ENCODE data around the gene SF3B4. TPM values are rescaled to one million over a fixed set of nuclear protein-coding genes. Genes with fewer than 3 reads are reported as not detected.

The SF3B4 gene
- total RNA-seq, 1 experiment from 2014 or later: 42.3 TPM

DNA sequence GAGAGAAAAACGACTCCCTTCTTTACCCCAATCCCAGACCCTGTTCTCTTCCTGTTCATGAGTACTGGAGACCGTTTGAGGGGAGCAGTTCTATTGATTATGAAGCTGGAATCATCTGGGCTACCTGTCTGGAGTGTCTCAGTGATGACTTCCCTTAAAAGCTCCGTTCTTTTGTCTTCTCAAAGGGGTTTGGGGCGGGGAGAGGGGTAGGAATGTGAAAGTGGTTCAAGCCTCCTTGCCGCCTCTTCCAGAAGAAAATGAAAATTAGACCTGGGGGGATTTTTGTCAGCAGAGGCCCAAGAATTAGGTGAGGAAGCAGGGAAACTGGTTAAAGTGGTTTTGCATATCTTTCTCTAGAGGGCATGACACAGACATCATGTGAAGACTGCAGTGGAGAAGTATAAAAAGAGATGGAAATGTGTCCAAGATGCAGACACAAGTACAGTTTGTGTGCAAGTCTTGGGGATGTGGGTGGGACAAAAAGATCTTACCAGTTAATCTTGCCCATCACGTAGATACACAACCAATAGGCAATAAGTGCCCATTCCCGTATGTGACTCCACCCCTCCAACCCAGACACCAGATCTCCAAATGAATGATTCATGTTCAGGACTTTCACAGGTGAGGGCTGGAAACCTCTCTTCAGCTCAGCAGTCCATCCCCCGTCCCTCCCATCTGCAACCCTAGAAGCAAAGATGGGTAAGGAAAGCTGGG is 9.5 kb upstream of the SF3B4 start:
- H3K4me3 ChIP-seq: no peak overlapping the region
- DNase-seq: no peak
- H3K27me3 ChIP-seq: no peaks in the 10 kb centered on the region
- H3K36me3 ChIP-seq: peaks cover 5% of the 10 kb centered on the region
- H3K9me3 ChIP-seq: no peaks in the 10 kb centered on the region

DNA sequence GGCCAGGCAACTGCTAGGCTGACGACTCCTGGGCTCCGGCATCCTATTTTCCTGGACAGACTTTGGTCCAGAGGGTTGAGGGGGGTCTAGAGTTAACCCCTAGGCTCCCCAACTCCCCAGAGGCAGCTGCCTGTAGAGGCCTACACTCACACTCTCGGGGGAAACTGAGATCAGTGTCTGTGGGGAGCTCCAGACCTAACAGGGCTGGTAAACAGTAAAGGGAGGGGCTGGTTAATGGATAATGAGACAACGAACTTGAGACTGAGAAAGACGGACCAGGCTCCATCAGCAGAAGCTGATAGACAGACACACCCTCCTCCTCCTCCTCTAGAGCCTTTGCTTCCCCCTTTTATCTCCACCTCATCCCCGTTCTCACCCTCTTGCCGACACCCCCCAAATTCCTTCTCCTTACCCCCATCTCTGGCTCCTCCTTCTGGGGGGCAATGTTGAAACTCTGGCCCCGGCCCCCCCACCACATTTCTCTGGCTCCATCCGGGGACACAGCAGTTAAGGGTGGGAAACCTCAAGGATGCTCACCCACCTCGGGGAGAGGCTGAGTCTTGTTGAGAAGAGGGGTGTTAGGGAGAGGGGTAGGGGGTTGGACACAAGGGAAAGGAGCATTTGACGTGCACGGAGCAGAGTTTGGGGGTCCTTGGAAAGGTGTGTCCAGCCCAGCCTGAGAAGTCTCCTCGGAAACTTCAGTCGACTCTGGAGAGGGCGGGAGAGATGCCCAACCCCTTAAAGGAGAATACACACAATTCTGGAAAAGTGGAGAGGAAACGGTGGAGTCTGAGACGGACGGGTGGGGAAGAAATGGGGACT is 8.8 kb upstream of the SF3B4 start, which contains the start of gene MTMR11:
MTMR11 (minus strand) TSS at position 710 of the 822 bp plus-strand sequence; CDS start at position 478, 232 bp downstream.
- no peak for DNase-seq
- H3K36me3 ChIP-seq: no peaks in the 10 kb centered on the region
- no peaks in the 10 kb centered on the region for H3K9me3 ChIP-seq
- no peak within 1 kb of the TSS for H3K4me3 ChIP-seq
- no peaks in the 10 kb centered on the region for H3K27me3 ChIP-seq

DNA sequence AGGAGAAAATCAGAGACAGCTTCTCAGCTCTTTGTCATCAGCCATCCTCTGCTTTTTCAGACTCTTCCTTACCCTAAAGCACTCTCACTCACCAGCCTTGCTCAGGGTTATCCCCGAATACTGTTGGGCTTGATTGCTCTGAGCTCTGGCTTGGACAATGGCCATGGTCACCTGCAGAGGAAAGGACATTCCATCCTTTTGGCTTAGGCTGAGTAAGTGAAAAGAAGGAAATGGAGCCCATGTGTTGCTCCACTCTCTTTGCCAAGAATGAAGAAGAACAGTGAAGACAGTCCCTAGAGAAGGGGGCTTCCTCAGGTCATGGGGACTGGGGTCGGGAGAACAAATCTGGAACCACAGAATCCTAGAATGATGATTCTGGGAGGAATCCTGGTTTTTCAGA is 6.8 kb upstream of the SF3B4 start:
- no peaks in the 10 kb centered on the region for H3K27me3 ChIP-seq
- H3K9me3 ChIP-seq: no peaks in the 10 kb centered on the region
- H3K36me3 ChIP-seq: no peaks in the 10 kb centered on the region; the same call in 1 of the 2 replicates
- DNase-seq: no peak
- H3K4me3 ChIP-seq: no peak overlapping the region

DNA sequence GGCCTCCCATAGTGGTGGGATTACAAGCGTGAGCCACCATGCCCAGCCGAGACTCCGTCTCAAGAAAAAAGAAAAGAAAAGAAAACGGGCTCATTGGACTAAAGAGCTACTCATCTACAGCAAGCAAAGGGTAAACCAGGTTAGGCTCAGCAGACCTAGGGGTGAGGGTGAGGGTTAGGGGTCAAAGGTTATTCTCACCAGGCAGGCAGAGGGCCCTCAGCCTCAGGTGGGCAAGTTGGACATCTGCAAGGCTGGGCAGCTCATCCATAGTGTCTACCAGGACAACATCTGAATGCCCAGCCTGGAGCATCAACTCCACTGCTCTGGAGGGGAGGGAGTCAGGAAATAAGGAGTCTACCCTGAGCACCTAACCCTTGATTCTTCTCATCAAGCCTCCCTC is 5.6 kb upstream of the SF3B4 start:
- Histone ChIP-seq H3K9me3 (no peaks in the 10 kb centered on the region), H3K27me3 (no peaks in the 10 kb centered on the region), H3K4me3 (no peak overlapping the region), H3K36me3 (no peaks in the 10 kb centered on the region; the same call in 1 of the 2 replicates)
- DNase-seq: no peak

DNA sequence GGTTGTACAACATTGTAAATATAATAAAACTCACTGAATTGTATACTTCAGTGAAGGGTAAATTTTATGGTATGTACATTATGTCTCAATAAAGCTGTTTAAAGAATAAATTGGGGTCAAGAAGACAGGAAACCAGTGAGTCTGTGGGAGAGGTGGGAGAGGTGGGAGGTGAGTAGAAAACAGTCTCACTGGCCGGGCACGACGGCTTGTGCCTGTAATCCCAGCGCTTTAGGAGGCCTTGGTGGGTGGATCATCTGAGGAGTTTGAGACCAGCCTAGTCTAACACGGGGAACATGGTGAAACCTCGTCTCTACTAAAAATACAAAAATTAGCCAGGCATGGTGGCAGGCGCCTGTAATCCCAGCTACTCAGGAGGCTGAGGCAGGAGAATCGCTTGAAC is 4.9 kb upstream of the SF3B4 start:
- Histone ChIP-seq H3K27me3 (no peaks in the 10 kb centered on the region), H3K4me3 (no peak overlapping the region), H3K36me3 (peaks cover under 1% of the 10 kb centered on the region; the same call in 1 of the 2 replicates), H3K9me3 (no peaks in the 10 kb centered on the region)
- DNase-seq: no peak

DNA sequence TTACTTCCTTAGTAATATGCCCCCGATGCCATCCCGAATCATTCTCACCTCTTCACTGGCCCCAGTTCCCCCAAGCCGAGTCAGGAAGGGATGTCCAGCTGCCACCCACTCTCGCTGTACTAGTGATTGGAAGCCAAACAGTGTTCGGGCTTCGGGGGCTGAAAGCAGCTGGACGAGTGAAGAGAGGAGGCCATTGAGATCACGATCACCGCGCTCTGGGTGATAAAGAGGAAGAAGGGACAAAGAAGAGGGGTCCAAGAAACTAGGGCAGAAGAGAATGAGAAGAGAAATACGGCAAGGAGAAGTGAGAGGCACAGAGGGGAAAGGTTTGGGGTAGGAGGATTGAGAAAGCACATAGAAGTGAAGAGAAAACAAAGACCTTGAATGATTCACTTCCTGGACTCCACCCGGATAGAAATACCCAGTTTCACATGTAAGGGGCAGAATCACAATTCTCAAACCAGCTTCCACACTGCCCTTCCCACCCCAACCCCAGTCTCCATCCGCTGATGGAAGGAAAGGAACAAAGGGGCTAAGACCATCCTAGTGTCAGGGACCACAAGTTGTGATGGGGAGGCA is 3.7 kb upstream of the SF3B4 start:
- Histone ChIP-seq H3K27me3 (no peaks in the 10 kb centered on the region), H3K36me3 (peaks cover 12% of the 10 kb centered on the region), H3K4me3 (no peak overlapping the region), H3K9me3 (no peaks in the 10 kb centered on the region)
- DNase-seq: no peak

DNA sequence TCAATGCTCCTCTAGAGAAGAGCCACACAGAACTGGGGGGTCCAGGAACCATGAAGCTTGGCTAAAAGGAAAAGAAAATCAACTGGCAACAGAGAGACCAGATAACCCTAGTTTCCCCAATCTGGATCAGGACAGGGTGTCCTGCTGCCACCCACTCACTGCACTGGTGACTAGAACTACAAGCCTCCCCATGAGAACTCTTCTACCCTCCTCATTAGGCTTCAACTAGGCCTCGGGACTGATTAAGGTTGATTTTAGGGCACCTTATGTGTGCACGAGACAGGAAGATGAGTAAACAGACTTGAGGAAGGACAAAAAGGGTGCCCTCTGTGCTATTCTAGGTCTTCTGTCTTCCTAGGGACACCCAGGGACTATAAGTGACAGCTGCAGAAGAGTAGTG is 2.3 kb upstream of the SF3B4 start:
- peaks cover 27% of the 10 kb centered on the region for H3K36me3 ChIP-seq
- H3K27me3 ChIP-seq: no peaks in the 10 kb centered on the region
- no peak overlapping the region for H3K4me3 ChIP-seq
- no peaks in the 10 kb centered on the region for H3K9me3 ChIP-seq
- no peak for DNase-seq

DNA sequence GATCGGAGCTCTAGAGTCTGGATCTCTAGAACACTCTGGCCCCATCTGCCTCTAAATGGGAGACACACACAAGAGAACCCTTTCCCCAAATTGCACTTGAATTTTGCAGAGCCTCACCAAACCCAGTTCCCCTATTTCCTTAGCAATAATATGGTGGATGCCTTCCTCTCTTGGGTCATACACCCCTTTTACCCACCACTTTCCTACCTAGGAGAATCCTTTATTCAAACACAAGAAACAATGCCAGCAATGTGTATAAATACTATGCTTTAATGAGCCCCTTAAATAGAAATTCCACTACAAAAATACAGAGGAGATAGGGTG is 760 bp upstream of the SF3B4 start:
- peaks cover 42% of the 10 kb centered on the region for H3K36me3 ChIP-seq
- DNase-seq: no peak
- H3K9me3 ChIP-seq: no peaks in the 10 kb centered on the region
- peak overlapping the region; percentile 98 for H3K4me3 ChIP-seq
- no peaks in the 10 kb centered on the region for H3K27me3 ChIP-seq

DNA sequence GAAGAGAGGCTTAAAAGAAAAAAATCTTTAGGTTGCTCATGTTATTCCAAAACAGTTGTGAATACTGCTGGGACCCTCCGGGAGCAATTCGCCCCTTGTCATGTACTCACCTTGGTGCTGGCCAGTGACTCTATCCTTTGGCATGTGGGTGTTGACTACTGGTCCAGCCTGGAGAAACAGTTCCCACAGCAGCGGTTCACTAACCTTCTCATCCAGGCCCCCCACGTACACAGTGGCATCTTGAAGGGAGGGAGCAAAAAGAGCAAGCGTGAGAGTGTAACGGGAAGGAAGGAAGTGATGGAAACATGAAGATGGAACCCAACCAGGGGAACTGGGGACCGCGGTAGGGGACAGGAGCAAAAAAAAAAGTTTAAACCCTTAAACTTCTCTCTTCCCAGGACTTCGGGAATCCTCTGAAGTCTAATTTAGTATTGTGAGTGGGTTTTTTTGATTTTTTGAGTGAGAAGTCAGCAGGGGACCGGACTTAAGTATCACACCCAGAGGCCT is 494 bp downstream of the SF3B4 start:
- H3K9me3 ChIP-seq: no peaks in the 10 kb centered on the region
- DNase-seq: peak; percentile 18
- peaks cover 50% of the 10 kb centered on the region for H3K36me3 ChIP-seq
- H3K27me3 ChIP-seq: no peaks in the 10 kb centered on the region
- H3K4me3 ChIP-seq: peak overlapping the region; percentile 98

DNA sequence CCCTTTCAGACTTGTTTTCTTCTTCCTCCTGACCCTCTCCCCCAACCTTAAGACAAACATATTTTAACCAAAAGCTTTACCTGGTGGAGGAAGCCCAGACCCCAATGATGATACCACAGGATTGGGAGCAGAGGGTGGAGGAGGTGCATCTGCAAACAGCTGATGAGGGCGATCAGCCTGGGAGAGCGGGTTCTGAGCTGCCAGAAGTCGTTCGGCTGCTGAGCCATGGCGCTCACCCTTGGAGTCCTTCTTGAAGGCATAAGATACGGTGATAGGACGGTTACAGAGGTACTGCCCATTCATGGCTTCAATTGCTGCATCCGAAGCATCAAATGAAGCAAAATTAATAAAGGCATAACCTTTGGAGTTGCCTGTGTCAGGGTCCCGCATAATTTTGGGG is 1.3 kb downstream of the SF3B4 start:
- Histone ChIP-seq H3K36me3 (peaks cover 56% of the 10 kb centered on the region), H3K27me3 (no peaks in the 10 kb centered on the region), H3K9me3 (no peaks in the 10 kb centered on the region), H3K4me3 (peak overlapping the region; percentile 98)
- DNase-seq: no peak

DNA sequence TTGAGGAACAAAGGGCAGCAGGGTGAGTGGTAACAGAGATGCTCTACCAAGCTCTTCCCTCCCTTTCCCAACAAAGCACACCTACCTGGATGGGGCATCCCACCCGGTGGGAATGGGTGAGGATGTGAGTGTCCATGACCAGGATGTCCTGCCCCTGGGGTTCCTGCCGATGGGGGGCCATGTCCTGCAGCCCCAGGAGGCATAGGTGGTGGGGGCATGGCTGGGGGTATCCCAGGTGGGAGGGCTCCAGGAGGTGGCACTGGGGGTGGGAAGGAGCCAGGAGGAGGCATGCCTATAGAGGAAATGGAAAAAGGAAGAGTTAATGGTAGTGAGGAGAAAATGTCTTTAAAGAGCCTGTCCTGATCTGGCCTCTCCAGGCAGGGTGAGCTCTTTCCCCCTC is 1.9 kb downstream of the SF3B4 start:
- H3K27me3 ChIP-seq: no peaks in the 10 kb centered on the region
- H3K9me3 ChIP-seq: no peaks in the 10 kb centered on the region
- no peak for DNase-seq
- H3K36me3 ChIP-seq: peaks cover 58% of the 10 kb centered on the region
- no peak overlapping the region for H3K4me3 ChIP-seq

DNA sequence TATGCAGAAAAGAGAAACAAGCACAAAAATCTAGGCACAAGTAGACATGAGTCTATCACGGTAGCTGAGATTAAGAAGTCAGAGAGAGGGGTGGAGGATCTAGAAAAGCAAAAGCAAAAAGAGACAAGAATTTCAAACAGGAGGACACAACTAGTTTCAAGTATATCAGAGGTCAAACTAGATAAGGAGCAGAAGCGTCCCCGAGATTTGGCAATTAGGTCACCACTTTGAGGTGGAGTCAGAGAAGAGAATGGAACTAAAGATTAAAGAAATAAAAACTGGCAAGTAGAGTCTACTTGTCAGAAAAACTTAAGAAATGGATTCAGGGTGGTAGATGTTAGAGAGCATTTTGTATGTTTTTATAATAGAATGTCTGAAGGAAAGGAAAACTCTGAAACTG is 2.3 kb downstream of the SF3B4 start:
- H3K9me3 ChIP-seq: no peaks in the 10 kb centered on the region
- peaks cover 58% of the 10 kb centered on the region for H3K36me3 ChIP-seq
- DNase-seq: no peak
- no peak overlapping the region for H3K4me3 ChIP-seq
- H3K27me3 ChIP-seq: no peaks in the 10 kb centered on the region

DNA sequence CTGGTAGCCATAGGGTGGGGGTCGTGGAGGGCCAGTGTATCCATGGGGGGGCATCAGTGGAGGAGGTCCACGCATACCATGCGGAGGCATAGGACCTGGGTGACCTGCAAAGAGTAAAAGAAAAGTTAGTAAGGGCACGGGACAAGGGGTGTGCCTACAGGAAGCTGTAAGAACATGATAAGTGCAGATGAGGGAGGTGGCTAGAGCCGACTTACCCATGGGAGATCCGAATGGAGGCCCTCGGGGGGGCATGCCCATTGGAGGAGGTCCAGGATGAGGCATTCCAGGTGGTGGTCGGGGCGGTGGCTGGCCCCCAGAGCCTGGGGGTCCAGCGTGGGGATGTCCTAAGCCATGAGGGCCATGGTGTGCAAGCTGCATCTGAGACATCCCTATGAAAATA is 4.0 kb downstream of the SF3B4 start:
- Histone ChIP-seq H3K4me3 (no peak overlapping the region), H3K27me3 (no peaks in the 10 kb centered on the region), H3K9me3 (no peaks in the 10 kb centered on the region), H3K36me3 (peaks cover 58% of the 10 kb centered on the region)
- DNase-seq: no peak

DNA sequence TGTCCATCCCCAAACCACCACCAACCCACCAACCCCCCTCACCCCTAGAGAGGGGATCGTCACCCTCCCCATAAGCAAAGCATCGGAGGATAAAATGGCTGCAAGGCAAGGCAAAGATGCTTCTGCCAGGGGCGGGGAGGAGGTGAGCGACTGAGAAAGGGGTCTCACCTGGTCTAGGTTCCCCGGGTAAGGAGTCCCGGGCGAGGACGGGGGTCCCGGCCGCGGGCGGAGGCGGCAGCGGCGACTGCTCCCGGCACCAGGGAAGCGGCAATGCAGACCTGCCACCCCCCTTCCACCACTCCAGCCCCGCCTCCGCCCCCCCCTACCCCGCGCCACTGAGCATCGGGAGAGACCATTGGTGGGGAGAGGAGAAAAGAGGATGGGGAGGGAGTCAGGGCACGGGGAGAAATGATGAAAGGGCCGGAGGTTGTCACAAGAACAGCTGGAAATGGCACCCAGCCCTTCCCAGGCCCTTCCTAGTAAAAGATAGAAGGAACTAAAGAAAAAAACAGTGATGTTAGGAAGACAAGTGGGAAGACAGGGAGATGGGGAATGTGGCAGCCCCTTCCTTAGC is 9.9 kb downstream of the SF3B4 start, which contains the start of gene SV2A:
SV2A (minus strand) TSS at position 274 of the 574 bp plus-strand sequence. CDS start 4,004 bp downstream, outside the sequence.
- no peaks in the 10 kb centered on the region for H3K9me3 ChIP-seq
- no peak within 1 kb of the TSS for H3K4me3 ChIP-seq
- H3K27me3 ChIP-seq: no peaks in the 10 kb centered on the region
- H3K36me3 ChIP-seq: peaks cover 9% of the 10 kb centered on the region; the same call in 1 of the 2 replicates
- no peak for DNase-seq

DNA sequence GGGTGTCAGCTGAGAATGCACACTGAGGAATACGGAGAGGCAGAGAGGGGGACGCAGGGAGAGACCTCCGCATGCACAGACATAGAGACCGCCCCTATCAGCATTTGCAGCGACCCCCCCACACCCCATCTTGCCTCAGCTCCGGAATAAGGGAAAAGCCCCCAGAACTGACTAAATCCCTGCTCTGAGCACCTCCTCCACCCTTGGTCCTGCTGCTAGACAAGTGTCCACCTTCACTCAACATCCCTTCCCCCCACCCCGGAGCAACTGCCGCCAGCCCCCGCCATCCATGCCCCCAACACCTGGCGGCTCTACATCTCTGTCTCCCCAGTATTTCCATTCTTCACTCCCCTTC is 10.7 kb downstream of the SF3B4 start:
- no peak overlapping the region for H3K4me3 ChIP-seq

DNA sequence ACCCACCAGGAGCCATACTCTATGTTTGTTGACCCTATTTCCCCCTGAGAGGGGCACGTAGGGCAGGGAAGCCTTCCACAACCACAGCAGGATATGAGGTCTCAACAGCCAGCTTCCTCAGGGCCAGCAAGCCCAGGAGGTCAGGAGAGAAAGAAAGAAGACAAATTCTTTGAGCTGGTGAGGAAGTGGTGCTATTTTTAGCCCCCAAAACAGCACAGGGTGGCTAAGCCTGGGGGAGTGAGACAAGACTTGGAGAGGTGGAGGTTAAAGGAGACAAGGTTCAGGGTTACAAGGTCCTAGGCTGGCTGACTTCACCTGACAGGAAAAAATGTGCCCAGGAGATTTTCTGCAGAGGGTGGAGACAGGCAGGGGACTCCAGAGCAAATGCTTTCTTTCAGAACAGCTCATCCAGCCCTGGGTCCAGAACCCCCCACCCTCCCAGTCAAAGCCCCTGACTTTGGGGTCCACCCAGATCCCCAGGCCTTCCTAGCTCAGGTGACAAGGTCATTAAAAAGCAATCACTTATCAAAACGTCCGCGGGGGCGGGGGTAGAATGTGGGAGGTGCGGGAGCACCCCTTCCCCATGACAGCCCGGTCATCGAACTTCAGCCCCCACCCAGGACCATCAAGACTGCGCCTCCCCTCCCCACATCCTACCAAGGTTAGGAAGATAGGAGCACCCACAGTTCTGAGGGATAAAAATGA is 11.3 kb downstream of the SF3B4 start:
- Histone ChIP-seq H3K4me3 (no peak overlapping the region), H3K36me3 (peaks cover 2% of the 10 kb centered on the region; the same call in 1 of the 2 replicates), H3K9me3 (no peaks in the 10 kb centered on the region), H3K27me3 (no peaks in the 10 kb centered on the region)
- no peak for DNase-seq

More for the DNA sequence above, 10.7 kb downstream of the SF3B4 start:
- Histone ChIP-seq H3K36me3 (peaks cover 7% of the 10 kb centered on the region; the same call in 1 of the 2 replicates), H3K9me3 (no peaks in the 10 kb centered on the region), H3K27me3 (no peaks in the 10 kb centered on the region)
- DNase-seq: no peak

Data from MG63 (cell line).